HUDEP-2 (cell line): Measurements from ENCODE around the gene NBEAL1.
"Not testable (repeated sequence)": the region's sequence is repeated elsewhere in the genome, so short reads cannot be mapped to it uniquely, and the experiment has no call there.

Experiments used
- DNase-seq, 76 experiments: peaks; one replicate each; lab custom pipeline; 2025; ENCODE audit not compliant: unreplicated experiment in 76 of 76; lab: John Stamatoyannopoulos, UW

The NBEAL1 gene

GRCh38 chr2:203104273-203104672 is 89.6 kb downstream of the NBEAL1 start:
- no peak for DNase-seq

GRCh38 chr2:203105996-203106395 is 91.3 kb downstream of the NBEAL1 start:
- DNase-seq, result peak in 10 of 76 experiments; percentile 5 to 35 (median 18)

GRCh38 chr2:203110496-203110895 is 95.8 kb downstream of the NBEAL1 start:
- not testable (repeated sequence) for DNase-seq

GRCh38 chr2:203112342-203112741 is 97.7 kb downstream of the NBEAL1 start:
- no peak for DNase-seq

- not testable (repeated sequence) for DNase-seq
Observed at GRCh38 chr2:203115201-203115700, 100.6 kb downstream of the NBEAL1 start.

GRCh38 chr2:203122317-203122986 is 107.8 kb downstream of the NBEAL1 start:
- peak in 4 of 76 experiments; percentile 2 to 26 (median 2) for DNase-seq

GRCh38 chr2:203126996-203127395 is 112.3 kb downstream of the NBEAL1 start:
- no peak for DNase-seq

- no peak for DNase-seq
Observed at GRCh38 chr2:203135105-203135504, 120.4 kb downstream of the NBEAL1 start.

- DNase-seq, result no peak
Observed at GRCh38 chr2:203143391-203143790, 128.7 kb downstream of the NBEAL1 start.

GRCh38 chr2:203149194-203149593 is 134.5 kb downstream of the NBEAL1 start:
- no peak for DNase-seq

GRCh38 chr2:203155406-203155805 is 140.7 kb downstream of the NBEAL1 start:
- peak in 1 of 76 experiments; percentile 3 for DNase-seq

- not testable (repeated sequence) for DNase-seq
Observed at GRCh38 chr2:203162722-203163121, 148.0 kb downstream of the NBEAL1 start.

- no peak for DNase-seq
Observed at GRCh38 chr2:203164311-203164935, 149.7 kb downstream of the NBEAL1 start.

- DNase-seq, result no peak
Observed at GRCh38 chr2:203167751-203168150, 153.1 kb downstream of the NBEAL1 start.

GRCh38 chr2:203170502-203170901 is 155.8 kb downstream of the NBEAL1 start:
- DNase-seq, result no peak

GRCh38 chr2:203175371-203175770 is 160.7 kb downstream of the NBEAL1 start:
- no peak for DNase-seq

GRCh38 chr2:203177361-203177760 is 162.7 kb downstream of the NBEAL1 start:
- no peak for DNase-seq

GRCh38 chr2:203185864-203186263 is 171.2 kb downstream of the NBEAL1 start:
- DNase-seq, result peak in 6 of 76 experiments; percentile 2 to 33 (median 14)

GRCh38 chr2:203190547-203190946 is 175.9 kb downstream of the NBEAL1 start:
- DNase-seq, result not testable (repeated sequence)

GRCh38 chr2:203191026-203191425 is 176.4 kb downstream of the NBEAL1 start:
- DNase-seq, result peak in 1 of 76 experiments; percentile 2

- no peak for DNase-seq
Observed at GRCh38 chr2:203191961-203192360, 177.3 kb downstream of the NBEAL1 start.
